ENCODE results near the gene PRPF38A. TPM values are rescaled to one million over a fixed set of nuclear protein-coding genes. Genes with fewer than 3 reads are reported as not detected.

PRPF38A gene, protein sequence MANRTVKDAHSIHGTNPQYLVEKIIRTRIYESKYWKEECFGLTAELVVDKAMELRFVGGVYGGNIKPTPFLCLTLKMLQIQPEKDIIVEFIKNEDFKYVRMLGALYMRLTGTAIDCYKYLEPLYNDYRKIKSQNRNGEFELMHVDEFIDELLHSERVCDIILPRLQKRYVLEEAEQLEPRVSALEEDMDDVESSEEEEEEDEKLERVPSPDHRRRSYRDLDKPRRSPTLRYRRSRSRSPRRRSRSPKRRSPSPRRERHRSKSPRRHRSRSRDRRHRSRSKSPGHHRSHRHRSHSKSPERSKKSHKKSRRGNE
- 12.9 and 15.0 TPM in 2 replicates for total RNA-seq

DNA sequence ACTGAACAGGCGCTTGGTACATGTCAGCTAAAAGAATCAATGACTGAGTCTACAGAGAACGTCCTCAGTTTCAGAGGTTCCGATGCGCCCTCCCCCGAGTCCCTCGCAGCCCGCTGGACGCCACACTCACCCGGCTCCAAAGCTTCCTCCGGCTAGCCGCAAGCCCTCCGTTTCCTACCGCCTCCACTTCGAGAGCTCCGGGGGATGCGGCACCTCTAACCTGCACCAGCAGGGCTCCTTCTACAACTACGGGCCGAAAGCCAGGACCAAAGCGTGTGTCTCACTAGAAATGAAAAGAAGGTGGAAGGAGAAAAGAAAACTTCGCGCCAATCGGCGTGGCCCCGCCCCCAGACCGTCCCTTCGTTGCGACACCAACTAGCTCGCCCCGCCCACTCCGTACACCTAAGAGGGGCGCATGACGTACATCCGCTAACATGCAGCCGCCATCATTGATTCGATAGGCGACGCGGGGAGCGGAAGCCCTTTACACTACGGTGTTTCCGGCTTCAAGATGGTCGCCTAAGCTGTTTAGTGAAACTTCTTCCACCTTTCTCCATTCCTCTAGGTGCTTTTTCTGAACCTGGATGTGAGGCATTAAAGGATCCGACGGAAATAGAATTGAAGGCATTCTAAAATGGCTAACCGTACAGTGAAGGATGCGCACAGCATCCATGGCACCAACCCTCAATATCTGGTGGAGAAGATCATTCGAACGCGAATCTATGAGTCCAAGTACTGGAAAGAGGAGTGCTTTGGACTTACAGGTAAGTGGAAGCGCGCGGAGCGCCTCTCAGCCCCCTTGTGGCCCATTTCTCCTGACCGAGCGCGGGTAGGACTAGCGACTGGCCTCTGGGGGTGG is at the start of gene PRPF38A, which contains the start of gene ORC1:
Gene PRPF38A, plus strand, starts transcription at position 487 of the 859 bp plus-strand sequence. Its CDS starts 148 bp downstream, at position 635.
Gene ORC1, minus strand, starts transcription at position 308 of the 859 bp plus-strand sequence. CDS start 2,200 bp downstream, outside the sequence.

GRCh38 chr1:52365746-52366516 is 38.5 kb upstream of the PRPF38A start, which contains the start of gene CC2D1B:
CC2D1B (minus strand) TSS chr1:52366205; CDS start chr1:52364620, 1,585 bp downstream.

Other genes starting within 250 kb of the PRPF38A start
- 19.7 and 21.0 TPM in 2 replicates for gene CC2D1B, start 38.4 kb upstream of the PRPF38A start, total RNA-seq
- gene ORC1, start 179 bp upstream of the PRPF38A start, total RNA-seq, result 1.5 TPM in 2 replicates
- gene TUT4, start 148.5 kb downstream of the PRPF38A start, total RNA-seq, result 14.5 and 22.4 TPM in 2 replicates
- 13.5 and 13.6 TPM in 2 replicates for gene GPX7, start 197.8 kb downstream of the PRPF38A start, total RNA-seq
- not detected in 2 replicates for gene SHISAL2A, start 228.6 kb downstream of the PRPF38A start, total RNA-seq